ENCODE measurements around the gene NXF2B. TPM values are rescaled to one million over a fixed set of nuclear protein-coding genes. Genes with fewer than 3 reads are reported as not detected.
A peak's percentile ranks its signal among the peaks of the same experiment; 100 is the strongest.
"Not testable (repeated sequence)": the region's sequence is repeated elsewhere in the genome, so short reads cannot be mapped to it uniquely, and the experiment has no call there.

Gene NXF2B
- 1.5 TPM for total RNA-seq (ENCODE audit: unreplicated experiment)
- long read RNA-seq, partial matches to known transcripts: 2 of 2 reads
- long read RNA-seq, other reads (novel, unspliced or antisense): 0 of 2 reads

- H3K4me1 Mint-ChIP-seq (ENCODE audit: unreplicated experiment); H3K9me3 Mint-ChIP-seq (ENCODE audit: unreplicated experiment); H3K36me3 Mint-ChIP-seq (ENCODE audit: low read depth, unreplicated experiment); H3K27me3 Mint-ChIP-seq (ENCODE audit: unreplicated experiment); H3K4me3 Mint-ChIP-seq (ENCODE audit: unreplicated experiment); H3K27ac Mint-ChIP-seq (ENCODE audit: unreplicated experiment); DNase-seq (ENCODE audit: low spot score): not testable (repeated sequence)
These were observed at the start of gene NXF2B for GRCh38 chrX:102439908-102440307. Gene NXF2B, minus strand, starts transcription at chrX:102440008. Its CDS starts 59,972 bp downstream, at chrX:102380036.

- DNase-seq (ENCODE audit: low spot score); H3K4me3 Mint-ChIP-seq (ENCODE audit: unreplicated experiment); H3K27ac Mint-ChIP-seq (ENCODE audit: unreplicated experiment); H3K9me3 Mint-ChIP-seq (ENCODE audit: unreplicated experiment); H3K4me1 Mint-ChIP-seq (ENCODE audit: unreplicated experiment); H3K36me3 Mint-ChIP-seq (ENCODE audit: low read depth, unreplicated experiment); H3K27me3 Mint-ChIP-seq (ENCODE audit: unreplicated experiment): not testable (repeated sequence)
These were observed 39.0 kb upstream of the NXF2B start for GRCh38 chrX:102478765-102479164.

GRCh38 chrX:102471762-102472220 lies 32.0 kb upstream of the NXF2B start, which contains the start of gene TCP11X2:
Gene TCP11X2, minus strand, starts transcription at chrX:102471812.
- not testable (repeated sequence) for H3K4me3 Mint-ChIP-seq (ENCODE audit: unreplicated experiment); H3K27ac Mint-ChIP-seq (ENCODE audit: unreplicated experiment); H3K36me3 Mint-ChIP-seq (ENCODE audit: low read depth, unreplicated experiment); H3K27me3 Mint-ChIP-seq (ENCODE audit: unreplicated experiment); DNase-seq (ENCODE audit: low spot score); H3K4me1 Mint-ChIP-seq (ENCODE audit: unreplicated experiment); H3K9me3 Mint-ChIP-seq (ENCODE audit: unreplicated experiment)

GRCh38 chrX:102470215-102470614 lies 30.4 kb upstream of the NXF2B start:
- DNase-seq (ENCODE audit: low spot score); H3K9me3 Mint-ChIP-seq (ENCODE audit: unreplicated experiment); H3K27ac Mint-ChIP-seq (ENCODE audit: unreplicated experiment); H3K27me3 Mint-ChIP-seq (ENCODE audit: unreplicated experiment); H3K4me1 Mint-ChIP-seq (ENCODE audit: unreplicated experiment); H3K4me3 Mint-ChIP-seq (ENCODE audit: unreplicated experiment); H3K36me3 Mint-ChIP-seq (ENCODE audit: low read depth, unreplicated experiment): not testable (repeated sequence)

- not testable (repeated sequence) for H3K36me3 Mint-ChIP-seq (ENCODE audit: low read depth, unreplicated experiment); DNase-seq (ENCODE audit: low spot score); H3K4me1 Mint-ChIP-seq (ENCODE audit: unreplicated experiment); H3K9me3 Mint-ChIP-seq (ENCODE audit: unreplicated experiment); H3K4me3 Mint-ChIP-seq (ENCODE audit: unreplicated experiment); H3K27me3 Mint-ChIP-seq (ENCODE audit: unreplicated experiment); H3K27ac Mint-ChIP-seq (ENCODE audit: unreplicated experiment)
These were observed 18.8 kb upstream of the NXF2B start for GRCh38 chrX:102458615-102459014.

- not testable (repeated sequence) for H3K36me3 Mint-ChIP-seq (ENCODE audit: low read depth, unreplicated experiment); H3K4me1 Mint-ChIP-seq (ENCODE audit: unreplicated experiment); DNase-seq (ENCODE audit: low spot score); H3K27me3 Mint-ChIP-seq (ENCODE audit: unreplicated experiment); H3K4me3 Mint-ChIP-seq (ENCODE audit: unreplicated experiment); H3K9me3 Mint-ChIP-seq (ENCODE audit: unreplicated experiment); H3K27ac Mint-ChIP-seq (ENCODE audit: unreplicated experiment)
These were observed 25.3 kb downstream of the NXF2B start for GRCh38 chrX:102414493-102414892.

GRCh38 chrX:102345916-102346315 lies 93.9 kb downstream of the NXF2B start:
- H3K36me3 Mint-ChIP-seq (ENCODE audit: low read depth, unreplicated experiment): no peaks in the 10 kb centered on the region
- no peaks in the 10 kb centered on the region for H3K27me3 Mint-ChIP-seq (ENCODE audit: unreplicated experiment)
- peak; percentile 69 for DNase-seq (ENCODE audit: low spot score)
- H3K27ac Mint-ChIP-seq (ENCODE audit: unreplicated experiment): no peak overlapping the region
- no peak overlapping the region for H3K4me3 Mint-ChIP-seq (ENCODE audit: unreplicated experiment)
- H3K4me1 Mint-ChIP-seq (ENCODE audit: unreplicated experiment): peaks cover 3% of the 10 kb centered on the region
- H3K9me3 Mint-ChIP-seq (ENCODE audit: unreplicated experiment): no peaks in the 10 kb centered on the region
- TF ChIP-seq CTCF (IDR thresholded peaks at IDR 0.05; ENCODE audit: unreplicated experiment): peak; percentile 85

GRCh38 chrX:102341867-102342266 lies 97.9 kb downstream of the NXF2B start:
- no peaks in the 10 kb centered on the region for H3K27me3 Mint-ChIP-seq (ENCODE audit: unreplicated experiment)
- H3K9me3 Mint-ChIP-seq (ENCODE audit: unreplicated experiment): no peaks in the 10 kb centered on the region
- H3K36me3 Mint-ChIP-seq (ENCODE audit: low read depth, unreplicated experiment): no peaks in the 10 kb centered on the region
- no peak for DNase-seq (ENCODE audit: low spot score)
- H3K27ac Mint-ChIP-seq (ENCODE audit: unreplicated experiment): no peak overlapping the region
- H3K4me1 Mint-ChIP-seq (ENCODE audit: unreplicated experiment): peaks cover 3% of the 10 kb centered on the region
- peak; percentile 21 for TF ChIP-seq CTCF (IDR thresholded peaks at IDR 0.05; ENCODE audit: unreplicated experiment)
- no peak overlapping the region for H3K4me3 Mint-ChIP-seq (ENCODE audit: unreplicated experiment)

Measured in endothelial cell (in vitro differentiated cells).